Omental fat pad (tissue), 4 donors: ENCODE results near the gene CNTN6. TPM values are rescaled to one million over a fixed set of nuclear protein-coding genes. Genes with fewer than 3 reads are reported as not detected.

Experiments
- ATAC-seq: fragments of 150-250 bp; one replicate; pipeline ENCODE4 v1.9.1; 2016; ENCODE audit warnings: mild to moderate bottlenecking, moderate library complexity; ENCODE audit not compliant: low FRiP score
- DNase-seq: peaks from one replicate; pipeline ENCODE4 v3.0.0-alpha.2; 2019; ENCODE audit warnings: low spot score
- CTCF ChIP-seq, 3 donors: fragments of 450-650 bp; IDR thresholded peaks; one replicate each; pipeline ENCODE4 v1.5.1; 2016 to 2017; ENCODE audit warnings: antibody characterized with exemption in 3 of 3, mild to moderate bottlenecking in 3 of 3, moderate library complexity in 2 of 3
- total RNA-seq, 4 donors: library from RNA; depleted of rRNA; stranded (reverse); fragments of >200 nt; gene quantifications; one replicate each; pipeline ENCODE4 v1.1.0, GENCODE V29; 2016

The CNTN6 gene
- total RNA-seq, 4 donors from 2014 or later: 1.0 TPM; not detected in 3

- no peak for DNase-seq
- ATAC-seq: no peak
- no peak for TF ChIP-seq CTCF (IDR thresholded peaks at IDR 0.05)
These were observed 258.1 kb downstream of the CNTN6 start for GRCh38 chr3:1350885-1351284.

- TF ChIP-seq CTCF (IDR thresholded peaks at IDR 0.05): no peak
- ATAC-seq (no peak), DNase-seq (no peak)
These were observed 262.9 kb downstream of the CNTN6 start for GRCh38 chr3:1355691-1356090.

- TF ChIP-seq CTCF (IDR thresholded peaks at IDR 0.05): no peak
- DNase-seq: no peak
- no peak for ATAC-seq
These were observed 263.3 kb downstream of the CNTN6 start for GRCh38 chr3:1356101-1356500.

GRCh38 chr3:1365528-1365927 is 272.7 kb downstream of the CNTN6 start:
- ATAC-seq: no peak
- no peak for DNase-seq
- no peak for TF ChIP-seq CTCF (IDR thresholded peaks at IDR 0.05)

- DNase-seq (no peak), ATAC-seq (no peak)
- no peak for TF ChIP-seq CTCF (IDR thresholded peaks at IDR 0.05)
These were observed 281.6 kb downstream of the CNTN6 start for GRCh38 chr3:1374471-1374870.

GRCh38 chr3:1375145-1375544 is 282.3 kb downstream of the CNTN6 start:
- TF ChIP-seq CTCF (IDR thresholded peaks at IDR 0.05): no peak
- DNase-seq: no peak
- ATAC-seq: no peak

GRCh38 chr3:1380926-1381646 is 288.3 kb downstream of the CNTN6 start:
- no peak for DNase-seq
- TF ChIP-seq CTCF (IDR thresholded peaks at IDR 0.05): no peak
- no peak for ATAC-seq
